Large intestine (tissue), 3 donors: Measurements from ENCODE around the gene RTN4RL1. TPM values are rescaled to one million over a fixed set of nuclear protein-coding genes. Genes with fewer than 3 reads are reported as not detected.

Experiments used
- DNase-seq, 2 donors: peaks; one replicate each; pipeline versions ENCODE4 v3.0.0 to v3.0.0-alpha.2; 2013
- H3K27ac ChIP-seq: one replicate; pipeline ENCODE4 v1.5.1; 2013; ENCODE audit warnings: low read length
- H3K27me3 ChIP-seq: 2 replicates; pipeline ENCODE4 v1.6.1; 2013; ENCODE audit warnings: low read length; ENCODE audit not compliant: control insufficient read depth, insufficient read depth
- H3K36me3 ChIP-seq: 2 replicates; pipeline ENCODE4 v1.6.1; 2013; ENCODE audit warnings: low read length; ENCODE audit not compliant: control insufficient read depth, insufficient read depth
- H3K4me1 ChIP-seq: one replicate; pipeline ENCODE4 v1.6.1; 2013; ENCODE audit warnings: low read length; ENCODE audit not compliant: control insufficient read depth, insufficient read depth
- H3K4me3 ChIP-seq: one replicate; pipeline ENCODE4 v1.5.1; 2013; ENCODE audit warnings: low read length
- H3K9me3 ChIP-seq: one replicate; pipeline ENCODE4 v1.6.1; 2013; ENCODE audit warnings: mild to moderate bottlenecking, low read depth, low read length, moderate library complexity; ENCODE audit not compliant: control insufficient read depth
- WGBS: methylation state at CpG from one replicate; pipeline ENCODE4 v1.1.5; 2013; ENCODE audit warnings: low lambda C conversion rate; ENCODE audit not compliant: insufficient coverage; 5-methylcytosine and 5-hydroxymethylcytosine counted together
- polyA plus RNA-seq: library from polyadenylated mRNA; unstranded; fragments of 120-200 nt; gene quantifications from one replicate; pipeline ENCODE4 v1.2.1, GENCODE V29; 2013

RTN4RL1 gene
- polyA plus RNA-seq, 1 donor, result 0.45 TPM

GRCh38 chr17:2053380-2054261 is 28.5 kb upstream of the RTN4RL1 start:
- Histone ChIP-seq H3K4me1 (peaks cover 23% of the 10 kb centered on the region), H3K27ac (peak overlapping the region; percentile 62), H3K9me3 (peaks cover 10% of the 10 kb centered on the region), H3K27me3 (peaks cover 65% of the 10 kb centered on the region), H3K36me3 (peaks cover 4% of the 10 kb centered on the region), H3K4me3 (peak overlapping the region; percentile 36)
- WGBS, result no CpG with 5 or more reads among the region's 84 CpGs
- peak; percentile 67 to 74 for DNase-seq

GRCh38 chr17:2051933-2052559 is 26.9 kb upstream of the RTN4RL1 start:
- Histone ChIP-seq H3K4me3 (no peak overlapping the region), H3K4me1 (peaks cover 19% of the 10 kb centered on the region), H3K27me3 (peaks cover 61% of the 10 kb centered on the region), H3K27ac (no peak overlapping the region), H3K36me3 (no peaks in the 10 kb centered on the region), H3K9me3 (peaks cover 3% of the 10 kb centered on the region)
- no peak for DNase-seq
- no CpG with 5 or more reads among the region's 14 CpGs for WGBS

GRCh38 chr17:2051061-2051932 is 26.2 kb upstream of the RTN4RL1 start:
- no peak overlapping the region for H3K4me3 ChIP-seq
- no peaks in the 10 kb centered on the region for H3K36me3 ChIP-seq
- DNase-seq, result no peak
- peaks cover 16% of the 10 kb centered on the region for H3K4me1 ChIP-seq
- H3K27ac ChIP-seq, result no peak overlapping the region
- no CpG with 5 or more reads among the region's 81 CpGs for WGBS
- peaks cover 56% of the 10 kb centered on the region for H3K27me3 ChIP-seq
- no peaks in the 10 kb centered on the region for H3K9me3 ChIP-seq

- peak in 1 of 2 donors; percentile 67 for DNase-seq
- Histone ChIP-seq H3K27me3 (peaks cover 53% of the 10 kb centered on the region), H3K36me3 (no peaks in the 10 kb centered on the region), H3K27ac (no peak overlapping the region), H3K4me1 (peaks cover 16% of the 10 kb centered on the region), H3K4me3 (peak overlapping the region; percentile 26), H3K9me3 (no peaks in the 10 kb centered on the region)
- WGBS, result no CpG with 5 or more reads among the region's 88 CpGs
These were observed 25.3 kb upstream of the RTN4RL1 start for GRCh38 chr17:2050300-2051060.

- no peaks in the 10 kb centered on the region for H3K9me3 ChIP-seq
- peak overlapping the region; percentile 56 for H3K4me3 ChIP-seq
- H3K4me1 ChIP-seq, result peaks cover 16% of the 10 kb centered on the region
- WGBS, result no CpG with 5 or more reads among the region's 104 CpGs
- peak overlapping the region; percentile 27 for H3K27ac ChIP-seq
- peaks cover 2% of the 10 kb centered on the region for H3K36me3 ChIP-seq
- DNase-seq, result peak; percentile 68 to 78
- peaks cover 47% of the 10 kb centered on the region for H3K27me3 ChIP-seq
These were observed 24.5 kb upstream of the RTN4RL1 start for GRCh38 chr17:2049333-2050299.

GRCh38 chr17:2048805-2049204 is 23.7 kb upstream of the RTN4RL1 start:
- H3K27ac ChIP-seq, result no peak overlapping the region

GRCh38 chr17:2047590-2047989 is 22.5 kb upstream of the RTN4RL1 start:
- WGBS, result no CpG with 5 or more reads among the region's 6 CpGs
- H3K9me3 ChIP-seq, result no peaks in the 10 kb centered on the region
- H3K27ac ChIP-seq, result no peak overlapping the region
- no peak for DNase-seq
- H3K4me3 ChIP-seq, result no peak overlapping the region
- H3K4me1 ChIP-seq, result peaks cover 15% of the 10 kb centered on the region
- peaks cover 29% of the 10 kb centered on the region for H3K27me3 ChIP-seq
- H3K36me3 ChIP-seq, result peaks cover 21% of the 10 kb centered on the region

More at GRCh38 chr17:2048805-2049204, 23.7 kb upstream of the RTN4RL1 start:
- peaks cover 39% of the 10 kb centered on the region for H3K27me3 ChIP-seq
- no peaks in the 10 kb centered on the region for H3K9me3 ChIP-seq
- H3K4me1 ChIP-seq, result peaks cover 11% of the 10 kb centered on the region
- DNase-seq, result no peak
- H3K36me3 ChIP-seq, result peaks cover 9% of the 10 kb centered on the region
- H3K4me3 ChIP-seq, result no peak overlapping the region
- no CpG with 5 or more reads among the region's 9 CpGs for WGBS

GRCh38 chr17:2044263-2044894 is 19.2 kb upstream of the RTN4RL1 start:
- no peaks in the 10 kb centered on the region for H3K9me3 ChIP-seq
- DNase-seq, result no peak
- H3K4me1 ChIP-seq, result peaks cover 20% of the 10 kb centered on the region
- H3K27ac ChIP-seq, result no peak overlapping the region
- 100% methylated on average over 1 of the region's 5 CpGs for WGBS
- no peak overlapping the region for H3K4me3 ChIP-seq
- peaks cover 11% of the 10 kb centered on the region for H3K27me3 ChIP-seq
- H3K36me3 ChIP-seq, result peaks cover 30% of the 10 kb centered on the region
